Measurements from ENCODE around the gene HS3ST4. TPM values are rescaled to one million over a fixed set of nuclear protein-coding genes. Genes with fewer than 3 reads are reported as not detected.

The HS3ST4 gene
- total RNA-seq, 1 experiment from 2014 or later: not detected

DNA sequence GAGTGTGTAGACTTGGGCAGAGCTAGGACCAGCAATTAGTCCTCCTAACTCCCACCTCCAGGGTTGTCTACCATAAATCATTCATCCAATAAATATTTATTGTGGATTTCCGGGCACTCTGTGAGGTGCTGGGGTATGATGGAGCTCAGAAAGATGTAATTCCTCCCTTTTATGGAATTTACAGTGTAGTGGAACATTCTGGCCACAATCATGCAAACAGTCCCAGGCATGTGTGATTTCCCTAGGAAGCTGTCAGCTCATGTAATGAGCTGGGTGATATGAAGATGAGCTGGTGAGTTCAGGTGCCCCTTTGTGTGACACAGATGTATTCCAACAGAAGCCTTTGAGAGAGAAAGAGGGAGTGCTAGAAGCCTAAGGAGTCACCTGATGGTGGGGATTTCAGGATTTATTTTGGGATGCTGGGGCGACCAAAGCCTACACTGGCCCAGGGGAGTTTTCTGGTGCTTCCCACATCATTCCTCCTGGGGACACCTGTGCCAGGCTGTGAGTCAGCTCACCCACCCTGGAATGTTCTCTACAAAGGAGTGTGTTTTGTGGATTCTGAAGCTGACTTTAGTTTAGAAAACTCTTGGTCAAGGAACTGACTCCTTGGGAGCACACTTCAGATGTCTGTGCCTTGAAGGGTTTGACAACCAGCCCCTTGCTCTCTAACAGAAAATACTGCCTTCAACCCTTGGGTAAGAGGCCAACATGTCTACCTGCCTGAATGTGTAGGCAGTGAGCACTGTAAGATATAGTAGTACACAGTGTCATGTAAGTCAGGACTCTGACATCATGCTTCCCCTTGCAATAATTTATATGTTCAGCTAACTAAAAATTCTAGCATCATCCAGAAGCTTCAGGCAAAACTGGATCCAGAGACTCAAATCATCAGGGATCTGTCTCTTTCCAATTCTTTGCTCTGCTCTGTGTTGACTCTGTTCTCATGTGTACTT is 42.9 kb downstream of the HS3ST4 start:
- Histone ChIP-seq H3K4me2 (ENCODE audit: low read length) (no peak overlapping the region), H3K9me3 (ENCODE audit: control insufficient read depth in 1 of 2, insufficient read depth in 1 of 2, low read depth in 1 of 2, low read length in 2 of 2) (no peaks in the 10 kb centered on the region), H3K27ac (ENCODE audit: low read depth, low read length) (no peak overlapping the region), H3K9ac (ENCODE audit: low read length) (no peak overlapping the region), H4K20me1 (ENCODE audit: insufficient read depth) (no peaks in the 10 kb centered on the region), H3K27me3 (ENCODE audit: insufficient read depth, low read length) (0 out of 2 replicates have a peak, but pooled peaks cover 8% of the 10 kb centered on the region), H3K9me2 (ENCODE audit: insufficient read depth) (no peaks in the 10 kb centered on the region), H3K79me2 (ENCODE audit: insufficient read depth, low read length) (no peaks in the 10 kb centered on the region), H3K4me1 (ENCODE audit: control insufficient read depth in 1 of 2, insufficient read depth in 2 of 2, low read length in 2 of 2) (no peaks in the 10 kb centered on the region), H3K4me3 (replicated peaks in 1 of 2; ENCODE audit: low read depth in 1 of 2, low read length in 2 of 2) (no peak overlapping the region), H3K36me3 (ENCODE audit: control insufficient read depth in 1 of 2, insufficient read depth in 2 of 2, low read length in 2 of 2) (no peaks in the 10 kb centered on the region), H2AFZ (ENCODE audit: low read depth, low read length, poor library complexity, severe bottlenecking) (no peak overlapping the region)
- DNase-seq (ENCODE audit: low read depth, low spot score) (no peak), ATAC-seq (no peak)
- TF ChIP-seq POLR2AphosphoS5 (IDR thresholded peaks at IDR 0.05; ENCODE audit: low read depth, low read length): no peak
- no peak for TF ChIP-seq ZFX (IDR thresholded peaks at IDR 0.05)
- RAD21 ChIA-PET (ENCODE audit: low non-redundant PET in 1 of 2, low total read pairs in 2 of 2, uncharacterized antibody in 2 of 2, unreplicated experiment in 2 of 2): no interaction called here
- BruUV-seq (replicated peaks): no TSS peak
- POLR2A ChIA-PET: no interaction called here
- intact Hi-C loops (cut with micrococcal nuclease): no loop called here
- CTCF ChIA-PET: no interaction called here

DNA sequence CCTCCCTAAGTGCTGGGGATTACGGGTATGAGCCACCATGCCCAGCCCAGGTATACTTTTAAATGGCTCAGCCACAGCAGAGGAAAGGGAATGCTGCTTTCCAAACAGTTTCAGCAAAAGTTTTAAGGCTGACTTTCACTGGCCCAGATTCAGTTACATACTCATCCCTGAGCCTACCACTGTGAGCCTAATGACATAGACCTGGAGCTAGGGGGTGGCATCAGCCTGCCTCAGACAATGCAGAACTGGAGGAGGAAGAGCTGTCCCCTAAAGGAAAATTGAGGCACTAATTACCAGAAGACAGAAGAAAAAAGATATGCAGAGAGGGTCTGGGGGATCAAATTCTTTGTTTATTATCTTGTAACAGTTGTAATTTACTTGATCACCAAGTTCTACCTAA is 43.9 kb downstream of the HS3ST4 start:
- Histone ChIP-seq H3K9ac (ENCODE audit: low read length) (no peak overlapping the region), H3K27ac (ENCODE audit: low read depth, low read length) (no peak overlapping the region), H3K79me2 (ENCODE audit: insufficient read depth, low read length) (no peaks in the 10 kb centered on the region), H3K27me3 (ENCODE audit: insufficient read depth, low read length) (0 out of 2 replicates have a peak, but pooled peaks cover 8% of the 10 kb centered on the region), H3K4me3 (replicated peaks in 1 of 2; ENCODE audit: low read depth in 1 of 2, low read length in 2 of 2) (no peak overlapping the region), H3K9me3 (ENCODE audit: control insufficient read depth in 1 of 2, insufficient read depth in 1 of 2, low read depth in 1 of 2, low read length in 2 of 2) (no peaks in the 10 kb centered on the region), H2AFZ (ENCODE audit: low read depth, low read length, poor library complexity, severe bottlenecking) (no peak overlapping the region), H3K36me3 (ENCODE audit: control insufficient read depth in 1 of 2, insufficient read depth in 2 of 2, low read length in 2 of 2) (no peaks in the 10 kb centered on the region), H3K4me2 (ENCODE audit: low read length) (no peak overlapping the region), H4K20me1 (ENCODE audit: insufficient read depth) (no peaks in the 10 kb centered on the region), H3K4me1 (ENCODE audit: control insufficient read depth in 1 of 2, insufficient read depth in 2 of 2, low read length in 2 of 2) (no peaks in the 10 kb centered on the region), H3K9me2 (ENCODE audit: insufficient read depth) (no peaks in the 10 kb centered on the region)
- ATAC-seq (no peak), DNase-seq (ENCODE audit: low read depth, low spot score) (no peak)
- no peak for TF ChIP-seq EZH2phosphoT487 (IDR thresholded peaks at IDR 0.05; ENCODE audit: borderline replicate concordance)
- TF ChIP-seq POLR2AphosphoS5 (IDR thresholded peaks at IDR 0.05; ENCODE audit: low read depth, low read length): no peak
- TF ChIP-seq SRF (IDR thresholded peaks at IDR 0.05; ENCODE audit: low read depth): no peak
- no peak for TF ChIP-seq TCF7L2 (IDR thresholded peaks at IDR 0.05; ENCODE audit: borderline replicate concordance, extremely low read depth, insufficient read depth, insufficient read length)
- no peak for TF ChIP-seq YY1 (IDR thresholded peaks at IDR 0.05; ENCODE audit: extremely low read depth, insufficient replicate concordance, low read depth, low read length)
- no peak for TF ChIP-seq RAD21 (IDR thresholded peaks at IDR 0.05; ENCODE audit: low read depth)
- no peak for TF ChIP-seq EGR1 (IDR thresholded peaks at IDR 0.05; ENCODE audit: low read depth)
- TF ChIP-seq SP1 (IDR thresholded peaks at IDR 0.05; ENCODE audit: low read depth): no peak
- TF ChIP-seq ZFX (IDR thresholded peaks at IDR 0.05): no peak
- no peak for TF ChIP-seq CEBPB (IDR thresholded peaks at IDR 0.05; ENCODE audit: low read depth)
- TF ChIP-seq JUND (IDR thresholded peaks at IDR 0.05): no peak
- TF ChIP-seq ZBTB33 (IDR thresholded peaks at IDR 0.05; ENCODE audit: extremely low read depth, insufficient replicate concordance, low read length): no peak
- no peak for TF ChIP-seq FOSL1 (IDR thresholded peaks at IDR 0.05; ENCODE audit: low read depth)
- no peak for TF ChIP-seq ELF1 (IDR thresholded peaks at IDR 0.05; ENCODE audit: borderline replicate concordance, low read depth)
- no peak for TF ChIP-seq EZH2 (IDR thresholded peaks at IDR 0.05)
- ChIA-PET RAD21 (ENCODE audit: low non-redundant PET in 1 of 2, low total read pairs in 2 of 2, uncharacterized antibody in 2 of 2, unreplicated experiment in 2 of 2) (no interaction called here), POLR2A (no interaction called here), CTCF (no interaction called here)
- intact Hi-C loops (cut with micrococcal nuclease): no loop called here
- BruUV-seq (replicated peaks): no TSS peak

Measured in HCT116 (cell line).